Fibroblast of skin of left quadriceps (primary cell): ENCODE data around the gene ZNF862.

ENCODE experiments used
- DNase-seq, 2 experiments: peaks; one replicate each; pipeline ENCODE4 v3.0.0-alpha.2; 2013; ENCODE audit warnings: low read depth in 2 of 2

The ZNF862 gene

GRCh38 chr7:149845257-149845980 is 7.2 kb downstream of the ZNF862 start:
- DNase-seq = no peak

- no peak for DNase-seq
Measured at GRCh38 chr7:149846021-149846420, 7.8 kb downstream of the ZNF862 start.

GRCh38 chr7:149846436-149847046 is 8.4 kb downstream of the ZNF862 start:
- DNase-seq = no peak

GRCh38 chr7:149849174-149849573 is 11.0 kb downstream of the ZNF862 start:
- no peak for DNase-seq

GRCh38 chr7:149850007-149850594 is 11.9 kb downstream of the ZNF862 start:
- DNase-seq = no peak

- no peak for DNase-seq
Measured at GRCh38 chr7:149850716-149851115, 12.5 kb downstream of the ZNF862 start.

- DNase-seq = no peak
Measured at GRCh38 chr7:149851449-149851848, 13.3 kb downstream of the ZNF862 start.

GRCh38 chr7:149853157-149853556 is 15.0 kb downstream of the ZNF862 start:
- DNase-seq = no peak

GRCh38 chr7:149854611-149855360 is 16.6 kb downstream of the ZNF862 start:
- DNase-seq = no peak

GRCh38 chr7:149855361-149856305 is 17.5 kb downstream of the ZNF862 start:
- DNase-seq = peak; percentile 93 to 94

GRCh38 chr7:149856583-149856982 is 18.4 kb downstream of the ZNF862 start:
- DNase-seq = no peak

GRCh38 chr7:149859369-149859768 is 21.2 kb downstream of the ZNF862 start:
- DNase-seq = no peak

GRCh38 chr7:149859876-149860275 is 21.7 kb downstream of the ZNF862 start:
- no peak for DNase-seq

- no peak for DNase-seq
Measured at GRCh38 chr7:149860821-149861727, 22.9 kb downstream of the ZNF862 start.

- no peak for DNase-seq
Measured at GRCh38 chr7:149861728-149862045, 23.5 kb downstream of the ZNF862 start.

GRCh38 chr7:149862156-149862555 is 24.0 kb downstream of the ZNF862 start:
- DNase-seq = no peak

GRCh38 chr7:149863500-149863899 is 25.3 kb downstream of the ZNF862 start:
- DNase-seq = no peak

GRCh38 chr7:149864023-149864422 is 25.8 kb downstream of the ZNF862 start:
- no peak for DNase-seq

- no peak for DNase-seq
Measured at GRCh38 chr7:149864751-149865150, 26.6 kb downstream of the ZNF862 start.

- DNase-seq = no peak
Measured at GRCh38 chr7:149865437-149865836, 27.3 kb downstream of the ZNF862 start.
